AG09319 (cell line): ENCODE results near the gene FADD.

Source experiments
- DNase-seq: peaks from one replicate; pipeline ENCODE4 v3.0.0-alpha.2; 2010; ENCODE audit warnings: low read depth; ENCODE audit errors: extremely low read depth
- CTCF ChIP-seq: IDR thresholded peaks from 2 replicates; pipeline ENCODE4 v1.5.1; 2011; ENCODE audit warnings: low read depth, mild to moderate bottlenecking, inconsistent platforms, low read length, moderate library complexity

FADD gene

GRCh38 chr11:70187771-70188170 lies 15.3 kb upstream of the FADD start:
- TF ChIP-seq CTCF, result no peak
- DNase-seq, result no peak

GRCh38 chr11:70189622-70190021 lies 13.5 kb upstream of the FADD start:
- no peak for TF ChIP-seq CTCF
- DNase-seq, result no peak

- peak; percentile 88 for TF ChIP-seq CTCF
- DNase-seq, result no peak
These were observed 11.5 kb upstream of the FADD start for GRCh38 chr11:70191495-70192140.

GRCh38 chr11:70192666-70193410 lies 10.3 kb upstream of the FADD start:
- TF ChIP-seq CTCF, result no peak
- DNase-seq, result no peak

- DNase-seq, result no peak
- TF ChIP-seq CTCF, result no peak
These were observed 9.4 kb upstream of the FADD start for GRCh38 chr11:70193411-70194292.

- DNase-seq, result no peak
- TF ChIP-seq CTCF, result no peak
These were observed 8.0 kb upstream of the FADD start for GRCh38 chr11:70194792-70195791.
